Cardiac muscle cell (in vitro differentiated cells and primary cell): ENCODE measurements around the gene SRP68. TPM values are rescaled to one million over a fixed set of nuclear protein-coding genes. Genes with fewer than 3 reads are reported as not detected.

Experiments
- DNase-seq, 2 donors: peaks; one replicate each; pipeline versions ENCODE4 v3.0.0 to v3.0.0-alpha.2; 2010 to 2017; ENCODE audit warnings: low read depth in 1 of 2, low spot score in 1 of 2
- H3K27ac ChIP-seq: fragments of 200-600 bp; sonication (generic); 2 replicates; pipeline ENCODE4 v1.5.1; 2016
- H3K27me3 ChIP-seq: fragments of 200-600 bp; sonication (generic); 2 replicates; pipeline ENCODE4 v1.6.0; 2016; ENCODE audit warnings: control low read depth
- H3K36me3 ChIP-seq: fragments of 200-600 bp; sonication (generic); 2 replicates; pipeline ENCODE4 v1.5.1; 2016; ENCODE audit warnings: control low read depth
- H3K4me1 ChIP-seq: fragments of 200-600 bp; sonication (generic); 2 replicates; pipeline ENCODE4 v1.8.1; 2017; ENCODE audit warnings: low read depth, mild to moderate bottlenecking, mixed run types
- H3K4me3 ChIP-seq: fragments of 200-600 bp; sonication (generic); 2 replicates; pipeline ENCODE4 v1.5.1; 2016; ENCODE audit warnings: mild to moderate bottlenecking
- H3K9me3 ChIP-seq: fragments of 200-600 bp; sonication (generic); 2 replicates; pipeline ENCODE4 v1.5.1; 2017; ENCODE audit warnings: low read depth, mild to moderate bottlenecking, control low read depth
- CTCF ChIP-seq: IDR thresholded peaks from 2 replicates; pipeline ENCODE4 v1.5.1; 2012; ENCODE audit warnings: low read depth, mild to moderate bottlenecking, low read length
- polyA plus RNA-seq: library from polyadenylated mRNA; unstranded; fragments of >200 nt; fragmentation: Nextera tagmentation; extraction: Ambion mirVana; gene quantifications from 2 replicates; pipeline ENCODE4 v1.2.1, GENCODE V29; 2016
- total RNA-seq: library from RNA; depleted of rRNA; stranded (reverse); fragments of >200 nt; gene quantifications from 2 replicates; pipeline ENCODE4 v1.2.3, GENCODE V29; 2016

Gene SRP68
- total and polyA plus RNA-seq, 2 experiments from 2014 or later: 55.4 to 103 TPM

GRCh38 chr17:76092526-76093413 is 20.5 kb upstream of the SRP68 start:
- Histone ChIP-seq H3K27ac (no peak overlapping the region), H3K4me1 (no peaks in the 10 kb centered on the region), H3K4me3 (no peak overlapping the region), H3K27me3 (no peaks in the 10 kb centered on the region), H3K36me3 (peaks cover 48% of the 10 kb centered on the region), H3K9me3 (no peaks in the 10 kb centered on the region)
- no peak for DNase-seq
- no peak for TF ChIP-seq CTCF

GRCh38 chr17:76091526-76092286 is 19.4 kb upstream of the SRP68 start:
- DNase-seq: no peak
- H3K9me3 ChIP-seq: no peaks in the 10 kb centered on the region
- no peak overlapping the region for H3K27ac ChIP-seq
- no peak for TF ChIP-seq CTCF
- no peaks in the 10 kb centered on the region for H3K27me3 ChIP-seq
- H3K4me1 ChIP-seq: no peaks in the 10 kb centered on the region
- peaks cover 48% of the 10 kb centered on the region for H3K36me3 ChIP-seq
- H3K4me3 ChIP-seq: no peak overlapping the region

- no peaks in the 10 kb centered on the region for H3K27me3 ChIP-seq
- no peak for TF ChIP-seq CTCF
- H3K36me3 ChIP-seq: peaks cover 42% of the 10 kb centered on the region
- no peak overlapping the region for H3K27ac ChIP-seq
- H3K9me3 ChIP-seq: no peaks in the 10 kb centered on the region
- no peak overlapping the region for H3K4me3 ChIP-seq
- H3K4me1 ChIP-seq: no peaks in the 10 kb centered on the region
- DNase-seq: no peak
These were observed 18.3 kb upstream of the SRP68 start for GRCh38 chr17:76090517-76091129.

- DNase-seq: no peak
- no peak for TF ChIP-seq CTCF
- Histone ChIP-seq H3K27me3 (no peaks in the 10 kb centered on the region), H3K36me3 (peaks cover 47% of the 10 kb centered on the region), H3K4me1 (no peaks in the 10 kb centered on the region), H3K27ac (no peak overlapping the region), H3K4me3 (no peak overlapping the region), H3K9me3 (no peaks in the 10 kb centered on the region)
These were observed 17.6 kb upstream of the SRP68 start for GRCh38 chr17:76089680-76090516.
